Measurements from ENCODE around the gene N4BP2L2.

GRCh38 chr13:32429433-32429909 is 109.1 kb downstream of the N4BP2L2 start:
- TF ChIP-seq ZNF239 (CRISPR knock-in tag; IDR thresholded peaks at IDR 0.05) (no peak), HCFC1 (IDR thresholded peaks at IDR 0.05; ENCODE audit: low read depth, low read length) (no peak), PHF21A (IDR thresholded peaks at IDR 0.05; ENCODE audit: borderline replicate concordance, low read depth) (no peak), ARID3A (IDR thresholded peaks at IDR 0.05; ENCODE audit: borderline replicate concordance, low read depth, low read length) (no peak), MAFK (IDR thresholded peaks at IDR 0.05; ENCODE audit: low read length) (no peak), ZBTB7A (IDR thresholded peaks at IDR 0.05; ENCODE audit: borderline replicate concordance, control insufficient read depth, low read depth, low read length) (no peak), ZNF143 (CRISPR knock-in tag; IDR thresholded peaks at IDR 0.05) (no peak), SIRT6 (IDR thresholded peaks at IDR 0.05; ENCODE audit: low read depth, low read length) (no peak), IRF2 (CRISPR knock-in tag; IDR thresholded peaks at IDR 0.05) (no peak), BDP1 (IDR thresholded peaks at IDR 0.05; ENCODE audit: insufficient read depth, insufficient read length) (no peak)
